Common myeloid progenitor, CD34-positive (primary cell): ENCODE measurements around the gene FKBP11.
"Not testable (repeated sequence)": the region's sequence is repeated elsewhere in the genome, so short reads cannot be mapped to it uniquely, and the experiment has no call there.

Experiments used
- CTCF ChIA-PET: fragments of 350-600 bp; sonication (Branson Sonifier 250); formaldehyde crosslinking; loops from one replicate; lab custom pipeline; 2021; ENCODE audit warnings: antibody characterized with exemption; lab: Charles Lee
- POLR2A ChIA-PET: fragments of 350-600 bp; sonication (Branson Sonifier 250); formaldehyde crosslinking; loops from one replicate; lab custom pipeline; 2021; ENCODE audit warnings: antibody characterized with exemption; lab: Charles Lee
- DNase-seq, 3 donors: peaks; one replicate each; pipeline versions ENCODE4 v3.0.0 to v3.0.0-alpha.2; 2013
- H3K27ac ChIP-seq, 2 experiments: 1 replicate in 1 of 2; 2 replicates in 1 of 2; pipeline ENCODE4 v1.7.0; 2013; ENCODE audit warnings: inconsistent platforms in 2 of 2, low read length in 2 of 2, mild to moderate bottlenecking in 2 of 2, low read depth in 1 of 2, moderate library complexity in 1 of 2; ENCODE audit not compliant: severe bottlenecking in 2 of 2, insufficient read depth in 1 of 2, poor library complexity in 1 of 2
- H3K27me3 ChIP-seq, 5 experiments: replicated peaks in 2 of 5; 1 replicate in 3 of 5; 2 replicates in 2 of 5; pipeline versions ENCODE4 v1.6.1 to v1.7.0; 2013; ENCODE audit warnings: low read length in 4 of 5, mild to moderate bottlenecking in 2 of 5, moderate library complexity in 2 of 5, inconsistent platforms in 1 of 5; ENCODE audit not compliant: insufficient read depth in 5 of 5, control insufficient read depth in 4 of 5
- H3K36me3 ChIP-seq, 4 experiments: 1 replicate in 2 of 4; 2 replicates in 2 of 4; pipeline versions ENCODE4 v1.6.1 to v1.7.0; 2013; ENCODE audit warnings: low read length in 3 of 4, control low read depth in 1 of 4, mild to moderate bottlenecking in 1 of 4; ENCODE audit not compliant: control insufficient read depth in 4 of 4, insufficient read depth in 4 of 4
- H3K4me1 ChIP-seq, 4 experiments: 1 replicate in 3 of 4; 2 replicates in 1 of 4; pipeline versions ENCODE4 v1.6.1 to v1.7.1; 2013; ENCODE audit warnings: low read length in 3 of 4, mild to moderate bottlenecking in 3 of 4, control low read depth in 1 of 4, inconsistent platforms in 1 of 4, moderate library complexity in 1 of 4; ENCODE audit not compliant: control insufficient read depth in 4 of 4, insufficient read depth in 4 of 4; ENCODE audit errors: control extremely low read depth in 1 of 4
- H3K4me3 ChIP-seq, 7 experiments: 1 replicate in 4 of 7; 2 replicates in 3 of 7; pipeline versions ENCODE4 v1.5.1 to v1.7.0; 2013; ENCODE audit warnings: mild to moderate bottlenecking in 7 of 7, low read length in 6 of 7, moderate library complexity in 6 of 7, inconsistent platforms in 2 of 7, low read depth in 2 of 7, control low read depth in 1 of 7; ENCODE audit not compliant: insufficient read depth in 4 of 7, control insufficient read depth in 1 of 7; ENCODE audit errors: extremely low read depth in 1 of 7
- H3K9me3 ChIP-seq, 5 experiments: 1 replicate in 4 of 5; 2 replicates in 1 of 5; pipeline versions ENCODE4 v1.6.1 to v1.7.1; 2013; ENCODE audit warnings: low read length in 4 of 5, mild to moderate bottlenecking in 2 of 5, inconsistent platforms in 1 of 5, low read depth in 1 of 5, moderate library complexity in 1 of 5; ENCODE audit not compliant: control insufficient read depth in 4 of 5, insufficient read depth in 2 of 5; ENCODE audit errors: control extremely low read depth in 1 of 5
- WGBS: methylation state at CpG from one replicate; pipeline ENCODE4 v1.1.5; 2013; ENCODE audit not compliant: insufficient coverage; 5-methylcytosine and 5-hydroxymethylcytosine counted together

The FKBP11 gene

DNA sequence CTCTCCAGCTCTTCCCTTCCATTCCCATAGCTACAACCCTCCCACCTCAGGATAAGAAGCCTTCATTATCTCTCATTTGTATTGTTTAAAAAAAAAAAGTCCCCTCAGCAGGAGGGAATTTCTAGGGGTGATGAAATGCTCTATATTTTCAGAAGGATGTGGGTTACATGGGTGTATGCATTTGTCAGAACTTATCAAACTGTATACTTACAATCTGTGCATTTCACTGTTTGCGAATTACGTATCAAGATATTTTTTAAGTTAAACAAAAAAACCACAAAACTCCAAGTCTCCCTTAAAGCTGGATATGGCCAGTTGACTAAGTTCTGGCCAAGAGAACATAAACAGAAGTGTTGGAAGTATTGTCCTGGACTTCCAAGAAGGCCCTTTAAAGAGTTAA is 2.0 kb upstream of the FKBP11 start:
- Histone ChIP-seq H3K4me3 (no peak overlapping the region), H3K27ac (no peak overlapping the region), H3K36me3 (peaks cover 0 to 46% (median 27%) of the 10 kb centered on the region in 4 experiments), H3K4me1 (peaks cover 0 to 13% (median 9%) of the 10 kb centered on the region in 4 experiments), H3K9me3 (no peaks in the 10 kb centered on the region), H3K27me3 (no peaks in the 10 kb centered on the region)
- no peak for DNase-seq
- ChIA-PET POLR2A (no interaction called here), CTCF (interaction anchor here (47.1 kb wide), 1 partner anchor 42 kb away, joined by 1637 read pairs; the partner anchor contains the start of genes ARF3, DDN, WNT1 and WNT10B)
- WGBS, result no CpG with 5 or more reads among the region's 2 CpGs

DNA sequence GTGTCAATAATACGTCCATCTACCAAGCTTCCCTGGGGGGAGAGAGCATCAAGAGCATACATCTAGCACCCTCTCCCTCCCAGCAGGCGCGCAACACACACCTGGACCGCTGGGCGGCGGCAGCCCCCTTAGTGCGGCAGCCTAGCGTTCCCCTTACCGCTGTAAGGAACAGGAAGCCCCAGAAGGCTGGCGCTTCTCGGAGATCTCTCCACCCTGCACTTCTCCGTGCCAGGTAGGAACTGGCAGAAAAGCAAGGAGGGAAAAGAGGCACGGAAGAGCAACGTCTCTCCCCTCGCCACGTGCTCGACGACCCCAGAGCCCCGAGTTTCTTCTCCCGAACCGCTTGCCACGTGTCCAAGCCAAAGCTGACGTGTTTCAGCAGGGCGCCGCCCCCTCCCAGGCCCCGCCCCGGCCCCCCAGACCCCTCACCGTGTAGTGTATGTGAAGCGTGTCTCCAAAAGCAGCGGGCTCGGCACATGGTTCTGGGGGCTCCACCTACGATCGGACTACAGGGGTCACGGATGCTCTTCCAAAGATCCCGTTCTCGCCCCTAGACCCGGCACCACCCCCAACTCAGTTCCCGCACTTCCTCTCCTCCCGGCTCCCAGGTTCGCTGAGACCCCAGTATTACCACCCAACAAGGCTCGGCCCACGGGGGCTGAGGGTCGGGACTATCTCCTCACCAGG is 532 bp downstream of the FKBP11 start:
- Histone ChIP-seq H3K27me3 (no peaks in the 10 kb centered on the region), H3K4me1 (peaks cover 0 to 13% (median 9%) of the 10 kb centered on the region in 4 experiments), H3K36me3 (peaks cover 0 to 39% (median 15%) of the 10 kb centered on the region in 4 experiments), H3K4me3 (peak overlapping the region; percentile 75 to 99 (median 96)), H3K27ac (peak overlapping the region; percentile 46 to 74), H3K9me3 (no peaks in the 10 kb centered on the region)
- under 1% methylated on average over 21 of the region's 43 CpGs for WGBS
- ChIA-PET POLR2A (interaction anchor here (1.0 kb wide), 1 partner anchor 33 kb away, joined by 4 read pairs; the partner anchor contains the start of gene ARF3), CTCF (interaction anchor here (1.0 to 47.1 kb wide), 9 partner anchors 10 to 117 kb away, joined by 3 to 1637 read pairs (median 4); partner anchors contain the start of genes ARF3, DDN, WNT1 and WNT10B)
- DNase-seq, result peak; percentile 78 to 86 (median 84)

DNA sequence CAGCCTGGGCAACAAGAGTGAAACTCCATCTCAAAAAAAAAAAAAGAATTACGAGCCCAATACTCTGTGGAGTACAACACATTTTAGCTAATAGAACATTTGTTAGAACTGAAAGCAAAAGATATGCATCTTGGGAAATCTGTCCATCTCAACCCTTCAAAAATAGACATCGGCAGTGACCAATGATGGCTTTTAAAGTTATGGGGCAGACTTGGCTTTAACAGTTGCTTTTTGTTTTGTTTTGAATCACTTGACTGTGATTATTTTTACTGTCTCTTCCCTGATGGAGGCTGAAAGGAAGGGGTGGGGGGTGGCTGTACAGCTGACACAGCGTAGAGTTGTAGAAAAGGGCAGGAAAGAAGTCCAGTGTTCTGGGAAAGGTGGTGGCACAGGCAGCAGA is 2.2 kb downstream of the FKBP11 start:
- ChIA-PET CTCF (interaction anchor here (0.8 to 47.1 kb wide), 5 partner anchors 12 to 96 kb away, joined by 3 to 1637 read pairs (median 4); partner anchors contain the start of genes ARF3, DDN, WNT1 and WNT10B), POLR2A (no interaction called here)
- H3K36me3 ChIP-seq, result peaks cover 0 to 34% (median 11%) of the 10 kb centered on the region in 4 experiments
- 100% methylated on average over 1 of the region's 3 CpGs for WGBS
- H3K27me3 ChIP-seq, result no peaks in the 10 kb centered on the region
- H3K4me3 ChIP-seq, result no peak overlapping the region
- H3K27ac ChIP-seq, result no peak overlapping the region
- peaks cover 2 to 19% (median 12%) of the 10 kb centered on the region in 4 experiments for H3K4me1 ChIP-seq
- no peaks in the 10 kb centered on the region for H3K9me3 ChIP-seq
- no peak for DNase-seq

DNA sequence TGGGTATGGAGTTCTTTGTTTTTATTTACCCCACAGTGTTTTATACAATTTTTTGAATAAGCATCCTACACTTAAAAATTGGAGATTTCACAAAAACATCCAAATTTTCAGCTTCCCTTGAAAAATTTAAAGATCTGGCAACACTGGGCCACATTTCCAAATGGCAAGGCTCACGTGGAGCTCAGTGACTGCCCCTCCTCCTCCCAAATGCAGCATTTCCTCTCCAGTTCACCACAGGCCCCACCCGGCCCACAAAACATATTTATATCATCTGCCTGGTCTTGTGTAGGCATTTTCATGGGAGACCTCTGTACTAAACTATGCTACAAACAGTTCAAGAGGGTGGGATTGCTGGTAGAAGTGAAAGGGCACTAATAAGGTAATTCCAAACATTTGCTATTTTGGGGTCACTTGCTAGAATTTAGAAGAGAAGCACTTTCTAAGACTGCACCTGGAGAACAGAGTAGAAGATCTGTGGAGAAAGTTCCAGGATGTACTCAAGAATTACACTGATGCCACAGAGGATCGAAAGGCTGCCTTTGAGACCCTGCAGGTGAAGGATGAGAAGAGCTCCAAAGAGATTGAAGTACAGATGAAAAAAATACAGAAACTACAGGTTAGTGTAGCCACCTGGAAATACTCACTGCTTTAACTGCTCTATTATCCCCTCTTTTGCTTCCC is 7.3 kb downstream of the FKBP11 start:
- Histone ChIP-seq H3K36me3 (peaks cover 0 to 13% (median 0%) of the 10 kb centered on the region in 4 experiments), H3K4me3 (peak overlapping the region in 1 of 7 experiments; percentile 38), H3K27ac (no peak overlapping the region), H3K4me1 (peaks cover 4 to 15% (median 9%) of the 10 kb centered on the region in 4 experiments), H3K9me3 (no peaks in the 10 kb centered on the region), H3K27me3 (no peaks in the 10 kb centered on the region)
- POLR2A ChIA-PET, result no interaction called here
- peak in 2 of 3 donors; percentile 60 to 67 for DNase-seq
- CTCF ChIA-PET, result interaction anchor here (1.2 to 47.1 kb wide), 2 partner anchors 10 to 51 kb away, joined by 4 to 1637 read pairs; partner anchors contain the start of genes ARF3, DDN, WNT1 and WNT10B
- 88% methylated on average over 1 of the region's 3 CpGs for WGBS

DNA sequence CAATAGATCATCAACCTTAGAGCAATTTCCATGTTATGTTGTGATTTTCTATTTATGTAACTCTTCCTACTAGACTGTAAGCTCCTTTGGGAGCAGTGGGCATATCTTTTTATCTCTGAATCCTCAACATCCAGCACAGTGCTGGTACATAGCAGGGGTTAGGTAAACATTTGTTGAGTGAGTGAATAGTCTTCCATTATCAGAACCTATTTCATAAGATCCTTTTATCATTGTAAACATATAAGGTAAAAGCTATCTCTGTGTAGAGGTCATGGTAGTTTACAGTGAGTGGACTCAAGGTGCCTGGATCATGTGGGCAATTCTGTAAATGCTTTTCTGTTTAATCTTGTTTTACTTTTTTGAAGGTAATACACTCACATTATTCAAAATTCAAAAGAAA is 15.1 kb downstream of the FKBP11 start:
- Histone ChIP-seq H3K4me3 (no peak overlapping the region), H3K9me3 (no peaks in the 10 kb centered on the region), H3K36me3 (no peaks in the 10 kb centered on the region), H3K4me1 (no peaks in the 10 kb centered on the region), H3K27ac (no peak overlapping the region), H3K27me3 (no peaks in the 10 kb centered on the region)
- DNase-seq, result no peak
- ChIA-PET CTCF (interaction anchor here (0.7 to 2.8 kb wide), 6 partner anchors 9 to 43 kb away, joined by 3 to 11 read pairs (median 6); no protein-coding TSS in a partner anchor), POLR2A (no interaction called here)

DNA sequence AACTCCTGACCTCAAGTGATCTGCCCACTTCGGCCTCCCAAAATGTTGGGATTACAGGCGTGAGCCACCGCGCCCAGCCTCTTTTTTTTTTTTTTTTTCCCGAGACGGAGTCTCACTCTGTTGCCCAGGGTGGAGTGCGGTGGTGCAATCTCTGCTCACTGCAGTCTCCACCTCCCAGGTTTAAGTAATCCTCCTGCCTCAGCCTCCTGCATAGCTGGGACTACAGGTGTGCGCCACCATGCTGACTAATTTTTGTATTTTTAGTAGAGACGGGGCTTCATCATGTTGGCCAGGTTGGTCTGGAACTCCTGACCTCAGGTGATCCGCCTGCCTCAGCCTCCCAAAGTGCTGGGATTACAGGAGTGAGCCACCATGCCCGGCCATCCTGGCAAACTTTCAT is 15.6 kb downstream of the FKBP11 start:
- 98% methylated on average over 5 of the region's 11 CpGs for WGBS
- DNase-seq, H3K4me3 ChIP-seq, POLR2A ChIA-PET, H3K27me3 ChIP-seq, H3K9me3 ChIP-seq, H3K4me1 ChIP-seq, H3K36me3 ChIP-seq, H3K27ac ChIP-seq: not testable (repeated sequence)
- CTCF ChIA-PET, result interaction anchor here (1.2 to 2.6 kb wide), 3 partner anchors 11 to 43 kb away, joined by 5 to 7 read pairs (median 7); no protein-coding TSS in a partner anchor
